A549 treated with CpdA at 1 μM for 4 hours (cell line): ENCODE results near the gene VN1R5. TPM values are rescaled to one million over a fixed set of nuclear protein-coding genes. Genes with fewer than 3 reads are reported as not detected.

ENCODE experiments used
- total RNA-seq: library from RNA; stranded (reverse); fragments of 200-300 nt; extraction: Qiagen RNA extraction; gene quantifications from 5 replicates; pipeline ENCODE4 v1.2.3, GENCODE V29; 2022; ENCODE audit warnings: low read depth

Gene VN1R5
- total RNA-seq = not detected in 5 replicates

GRCh38 chr1:247255772-247256171 lies at the start of gene VN1R5:
TSS of gene VN1R5 (plus strand) at chr1:247256072.

Other genes starting within 250 kb of the VN1R5 start
- gene ZNF695, start 248.0 kb upstream of the VN1R5 start, total RNA-seq = 1.8 to 2.7 TPM (median 2.6 TPM) in 5 replicates
- gene ZNF670, start 177.3 kb upstream of the VN1R5 start, total RNA-seq = 3.4 to 5.7 TPM (median 3.7 TPM) in 5 replicates
- gene ZNF669, start 151.7 kb upstream of the VN1R5 start, total RNA-seq = 3.2 to 4.2 TPM (median 3.9 TPM) in 5 replicates
- gene ZNF124, start 84.1 kb upstream of the VN1R5 start, total RNA-seq = 4.0 to 5.2 TPM (median 4.8 TPM) in 5 replicates
- gene ZNF496, start 75.8 kb downstream of the VN1R5 start, total RNA-seq = 15.1 to 18.4 TPM (median 16.2 TPM) in 5 replicates
- not detected in 5 replicates for gene NLRP3, start 160.1 kb downstream of the VN1R5 start, total RNA-seq
- not detected in 5 replicates for gene OR2B11, start 202.0 kb downstream of the VN1R5 start, total RNA-seq